ENCODE measurements around the gene USP40. TPM values are rescaled to one million over a fixed set of nuclear protein-coding genes. Genes with fewer than 3 reads are reported as not detected.

The USP40 gene
- total RNA-seq, 3 donors from 2014 or later (not counting 1 experiment from before 2014, with no cell fraction given) = 17.4 to 20.6 (median 19.4) TPM

DNA sequence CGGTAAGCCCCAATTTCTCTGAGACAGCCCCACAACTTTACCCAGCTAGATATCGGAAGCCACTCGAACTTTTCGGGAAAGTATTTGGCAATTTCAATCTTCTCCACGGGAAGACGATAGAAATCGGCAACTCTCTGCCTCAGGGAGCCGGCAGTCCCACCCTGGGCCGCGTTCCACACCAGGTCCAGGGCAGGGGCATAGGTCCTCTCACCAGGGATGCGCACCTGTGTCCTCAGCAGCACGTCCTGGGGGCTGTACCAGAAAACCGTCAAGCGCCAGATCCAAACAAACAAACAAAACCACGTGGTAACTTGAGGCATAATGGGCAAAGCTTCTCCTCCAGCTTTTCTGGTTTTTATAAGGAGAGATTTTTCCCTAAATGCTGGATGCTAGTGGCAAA, 80.9 kb downstream of the USP40 start:
- no peaks in the 10 kb centered on the region for H3K9me3 ChIP-seq (ENCODE audit: control insufficient read depth, insufficient read depth, low read length)
- Mint-ChIP-seq H3K4me1 (no peaks in the 10 kb centered on the region), H3K4me3 (no peak overlapping the region), H3K27ac (no peak overlapping the region), H3K36me3 (peaks cover 7% of the 10 kb centered on the region), H3K9me3 (no peaks in the 10 kb centered on the region), H3K27me3 (ENCODE audit: low read depth in 2 of 2) (no peaks in the 10 kb centered on the region)
- H3K27me3 ChIP-seq (ENCODE audit: control insufficient read depth, insufficient read depth, low read length) = no peaks in the 10 kb centered on the region
- H3K4me1 ChIP-seq (ENCODE audit: control insufficient read depth, insufficient read depth, low read length) = no peaks in the 10 kb centered on the region
- WGBS (ENCODE audit: insufficient coverage) = 95% methylated on average over 15 of the region's 15 CpGs
- ATAC-seq (no peak), DNase-seq (no peak)
- H3K4me3 ChIP-seq (ENCODE audit: low read length) = no peak overlapping the region
- TF ChIP-seq, protein P1, sequence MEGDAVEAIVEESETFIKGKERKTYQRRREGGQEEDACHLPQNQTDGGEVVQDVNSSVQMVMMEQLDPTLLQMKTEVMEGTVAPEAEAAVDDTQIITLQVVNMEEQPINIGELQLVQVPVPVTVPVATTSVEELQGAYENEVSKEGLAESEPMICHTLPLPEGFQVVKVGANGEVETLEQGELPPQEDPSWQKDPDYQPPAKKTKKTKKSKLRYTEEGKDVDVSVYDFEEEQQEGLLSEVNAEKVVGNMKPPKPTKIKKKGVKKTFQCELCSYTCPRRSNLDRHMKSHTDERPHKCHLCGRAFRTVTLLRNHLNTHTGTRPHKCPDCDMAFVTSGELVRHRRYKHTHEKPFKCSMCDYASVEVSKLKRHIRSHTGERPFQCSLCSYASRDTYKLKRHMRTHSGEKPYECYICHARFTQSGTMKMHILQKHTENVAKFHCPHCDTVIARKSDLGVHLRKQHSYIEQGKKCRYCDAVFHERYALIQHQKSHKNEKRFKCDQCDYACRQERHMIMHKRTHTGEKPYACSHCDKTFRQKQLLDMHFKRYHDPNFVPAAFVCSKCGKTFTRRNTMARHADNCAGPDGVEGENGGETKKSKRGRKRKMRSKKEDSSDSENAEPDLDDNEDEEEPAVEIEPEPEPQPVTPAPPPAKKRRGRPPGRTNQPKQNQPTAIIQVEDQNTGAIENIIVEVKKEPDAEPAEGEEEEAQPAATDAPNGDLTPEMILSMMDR (IDR thresholded peaks at IDR 0.05) = no peak
- intact Hi-C loops (cut with micrococcal nuclease) = no loop called here
- H3K27ac ChIP-seq (ENCODE audit: low read length) = no peak overlapping the region
- H3K36me3 ChIP-seq (ENCODE audit: control insufficient read depth, insufficient read depth, low read length) = peaks cover 18% of the 10 kb centered on the region

DNA sequence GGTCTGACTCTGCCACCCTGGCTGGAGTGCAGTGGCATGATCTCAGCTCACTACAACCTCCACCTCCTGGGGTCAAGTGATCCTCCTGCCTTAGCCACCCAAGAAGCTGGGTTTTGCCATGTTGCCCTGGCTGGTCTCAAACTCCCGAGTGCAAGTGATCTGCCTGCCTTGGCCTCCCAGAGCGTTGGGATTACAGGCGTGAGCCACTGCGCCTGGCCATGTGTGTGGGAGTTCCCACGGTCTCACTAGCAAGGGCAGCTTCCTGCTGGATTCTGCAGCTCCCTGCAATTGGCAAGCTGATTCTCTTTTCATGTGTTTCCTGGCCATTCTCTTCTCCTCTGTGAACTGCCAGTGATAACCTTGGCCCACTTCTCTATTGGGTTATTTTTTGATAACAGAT, 84.0 kb downstream of the USP40 start:
- H3K36me3 ChIP-seq (ENCODE audit: control insufficient read depth, insufficient read depth, low read length) = peaks cover 22% of the 10 kb centered on the region
- ATAC-seq (no peak), DNase-seq (no peak)
- H3K4me1 ChIP-seq (ENCODE audit: control insufficient read depth, insufficient read depth, low read length) = no peaks in the 10 kb centered on the region
- H3K36me3 Mint-ChIP-seq = peaks cover 7% of the 10 kb centered on the region
- H3K27ac ChIP-seq (ENCODE audit: low read length) = no peak overlapping the region
- no peaks in the 10 kb centered on the region for H3K27me3 ChIP-seq (ENCODE audit: control insufficient read depth, insufficient read depth, low read length)
- WGBS (ENCODE audit: insufficient coverage) = 88% methylated on average over 5 of the region's 5 CpGs
- no peaks in the 10 kb centered on the region for H3K27me3 Mint-ChIP-seq (ENCODE audit: low read depth in 2 of 2)
- peaks cover 9% of the 10 kb centered on the region in 2 donors for H3K4me1 Mint-ChIP-seq
- H3K4me3 Mint-ChIP-seq = no peak overlapping the region
- no peak overlapping the region for H3K4me3 ChIP-seq (ENCODE audit: low read length)
- no peaks in the 10 kb centered on the region for H3K9me3 ChIP-seq (ENCODE audit: control insufficient read depth, insufficient read depth, low read length)
- peak overlapping the region in 1 of 2 donors; percentile 14 for H3K27ac Mint-ChIP-seq
- H3K9me3 Mint-ChIP-seq = no peaks in the 10 kb centered on the region
- intact Hi-C loops (cut with micrococcal nuclease) = no loop called here
- TF ChIP-seq, protein P1 (IDR thresholded peaks at IDR 0.05) = no peak

- intact Hi-C loops (cut with micrococcal nuclease) = no loop called here
These were observed 85.0 kb downstream of the USP40 start for GRCh38 chr2:233481368-233482142.

More at GRCh38 chr2:233481368-233482142, 85.0 kb downstream of the USP40 start:
- Histone ChIP-seq H3K9me3 (ENCODE audit: control insufficient read depth, insufficient read depth, low read length) (no peaks in the 10 kb centered on the region), H3K4me3 (ENCODE audit: low read length) (no peak overlapping the region), H3K27ac (ENCODE audit: low read length) (no peak overlapping the region), H3K4me1 (ENCODE audit: control insufficient read depth, insufficient read depth, low read length) (no peaks in the 10 kb centered on the region), H3K36me3 (ENCODE audit: control insufficient read depth, insufficient read depth, low read length) (peaks cover 20% of the 10 kb centered on the region), H3K27me3 (ENCODE audit: control insufficient read depth, insufficient read depth, low read length) (no peaks in the 10 kb centered on the region)
- Mint-ChIP-seq H3K4me3 (no peak overlapping the region), H3K9me3 (no peaks in the 10 kb centered on the region), H3K27ac (no peak overlapping the region), H3K27me3 (ENCODE audit: low read depth in 2 of 2) (no peaks in the 10 kb centered on the region), H3K36me3 (peaks cover 7% of the 10 kb centered on the region), H3K4me1 (peaks cover 9% of the 10 kb centered on the region in 2 donors)
- DNase-seq (no peak), ATAC-seq (no peak)
- TF ChIP-seq, protein P1 (IDR thresholded peaks at IDR 0.05) = no peak
- 96% methylated on average over 22 of the region's 22 CpGs for WGBS (ENCODE audit: insufficient coverage)

Measured in natural killer cell (primary cell).